ENCODE results near the gene CXCL11.
"Not testable (repeated sequence)": the region's sequence is repeated elsewhere in the genome, so short reads cannot be mapped to it uniquely, and the experiment has no call there.

The CXCL11 gene

DNA sequence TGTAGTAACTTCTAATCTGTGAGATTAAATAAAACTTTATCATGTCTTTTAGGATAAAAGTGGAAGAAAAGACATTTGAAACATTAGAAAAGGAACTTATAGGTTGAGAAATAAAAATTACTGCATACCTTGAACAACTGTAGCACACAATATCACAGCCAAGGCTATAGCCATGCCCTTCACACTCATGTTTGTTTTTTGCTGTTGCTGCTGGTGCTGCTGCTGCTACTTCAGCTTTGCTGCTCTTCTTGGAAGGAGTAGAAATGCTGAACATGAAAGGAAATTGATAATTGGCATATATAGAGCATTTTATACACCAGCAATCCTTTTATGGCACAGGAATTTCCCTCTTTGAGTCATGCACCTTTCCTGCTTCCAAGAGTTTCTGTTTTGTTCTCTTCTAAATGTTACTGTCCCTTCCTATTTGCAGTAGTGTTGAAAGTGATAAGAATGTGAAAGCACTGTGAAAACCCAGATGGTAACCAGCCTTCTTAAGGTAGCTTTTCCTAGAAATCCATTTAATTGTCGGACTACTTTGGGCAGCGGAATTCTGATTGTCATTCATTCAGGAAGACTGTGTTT, at the start of gene CXCL11:
Gene CXCL11 (minus strand): TSS at position 272 of the 582 bp plus-strand sequence. CDS start 83 bp downstream, at position 189.
- DNase-seq (ENCODE audit: low read depth in 2 of 2) = no peak

GRCh38 chr4:76084542-76084941, 48.7 kb upstream of the CXCL11 start:
- DNase-seq (ENCODE audit: low read depth in 2 of 2) = no peak

DNA sequence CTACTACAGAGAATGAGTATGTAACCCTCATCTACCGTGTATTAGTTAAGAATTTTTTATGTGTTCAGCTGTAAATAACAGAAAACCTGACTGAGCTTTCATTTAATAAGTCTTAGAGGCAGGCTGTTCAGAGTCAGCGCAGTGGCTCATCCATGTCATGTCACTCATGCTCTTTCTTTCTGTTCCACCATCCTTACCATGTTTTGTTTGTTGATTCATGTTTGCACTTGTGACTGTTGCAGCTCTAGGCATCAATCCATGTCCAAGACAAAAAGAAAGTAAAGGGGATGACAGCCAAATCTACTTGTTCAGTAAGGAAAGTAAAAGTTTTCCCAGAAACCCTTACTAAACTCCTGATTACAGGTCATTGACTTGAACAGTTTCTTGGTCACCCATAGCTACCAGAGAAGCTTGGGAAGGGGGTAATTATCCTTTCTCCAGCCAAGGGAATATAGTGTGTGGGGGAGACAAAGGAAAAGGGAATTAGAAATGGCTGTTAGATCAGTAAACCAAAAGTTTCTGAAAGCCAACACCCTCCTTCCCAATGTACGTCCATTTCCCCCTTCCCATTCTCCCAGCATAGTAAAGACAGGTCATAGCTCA, 47.6 kb upstream of the CXCL11 start:
- DNase-seq (ENCODE audit: low read depth in 2 of 2) = no peak

- no peak for DNase-seq (ENCODE audit: low read depth in 2 of 2)
Observed at GRCh38 chr4:76078033-76078613, 42.3 kb upstream of the CXCL11 start.

DNA sequence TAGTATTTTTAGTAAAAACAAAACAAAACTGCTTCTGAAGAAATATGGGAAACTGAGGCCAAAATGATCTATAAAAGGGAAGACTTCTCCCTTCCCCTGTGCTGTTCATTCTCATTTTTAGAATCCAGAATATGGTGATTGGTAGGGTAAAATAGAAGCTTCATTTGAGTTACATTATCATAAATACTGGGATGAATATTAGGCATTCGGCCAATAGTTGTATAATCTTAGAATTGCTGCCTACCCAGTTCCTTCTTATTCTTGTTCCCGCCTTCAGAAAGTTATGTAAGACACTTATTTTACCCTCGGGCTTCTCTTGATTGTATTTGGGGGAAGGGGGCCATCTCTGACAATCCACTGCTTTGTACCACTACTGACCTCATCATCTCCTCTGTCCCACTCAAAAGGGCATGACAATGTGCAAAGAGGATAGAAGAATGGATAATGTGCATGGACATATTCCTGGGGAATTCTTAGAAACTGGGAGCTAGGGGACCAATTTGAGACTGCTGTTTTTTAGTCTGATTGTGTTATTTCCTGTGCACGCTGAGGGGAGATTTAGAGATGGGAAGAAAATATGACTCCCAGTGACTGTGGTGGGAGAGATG, 39.2 kb upstream of the CXCL11 start:
- no peak for DNase-seq (ENCODE audit: low read depth in 2 of 2)

GRCh38 chr4:76074468-76074867, 38.6 kb upstream of the CXCL11 start, which contains the start of gene ART3:
Gene ART3, plus strand, starts transcription at chr4:76074709. Its CDS starts 1,181 bp downstream, at chr4:76075890.
- no peak for DNase-seq (ENCODE audit: low read depth in 2 of 2)

- DNase-seq (ENCODE audit: low read depth in 2 of 2) = no peak
Observed at GRCh38 chr4:76072760-76073159, 36.9 kb upstream of the CXCL11 start.

- peak; percentile 60 to 75 for DNase-seq (ENCODE audit: low read depth in 2 of 2)
Observed at GRCh38 chr4:76067652-76068286, 31.9 kb upstream of the CXCL11 start.

DNA sequence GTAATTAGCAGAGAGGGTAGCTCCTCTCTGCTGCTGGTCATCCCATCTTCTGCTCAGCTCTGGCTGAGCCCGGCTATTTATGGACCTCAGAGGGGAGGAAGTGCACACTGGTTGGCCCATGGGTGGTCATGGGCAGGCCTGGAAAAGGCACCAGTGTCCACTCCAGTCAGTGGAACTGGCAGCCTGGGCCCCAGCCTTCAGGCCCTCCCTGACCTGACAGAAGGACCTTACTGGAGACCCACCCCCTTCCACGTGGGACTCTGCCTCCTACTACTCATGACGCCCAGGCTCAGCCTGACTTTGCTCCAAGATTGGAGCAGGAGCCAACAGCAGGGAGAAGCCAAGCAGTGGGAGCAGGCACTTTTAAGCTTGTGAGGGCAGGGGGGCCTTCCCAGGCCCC, 30.7 kb upstream of the CXCL11 start:
- no peak for DNase-seq (ENCODE audit: low read depth in 2 of 2)

DNA sequence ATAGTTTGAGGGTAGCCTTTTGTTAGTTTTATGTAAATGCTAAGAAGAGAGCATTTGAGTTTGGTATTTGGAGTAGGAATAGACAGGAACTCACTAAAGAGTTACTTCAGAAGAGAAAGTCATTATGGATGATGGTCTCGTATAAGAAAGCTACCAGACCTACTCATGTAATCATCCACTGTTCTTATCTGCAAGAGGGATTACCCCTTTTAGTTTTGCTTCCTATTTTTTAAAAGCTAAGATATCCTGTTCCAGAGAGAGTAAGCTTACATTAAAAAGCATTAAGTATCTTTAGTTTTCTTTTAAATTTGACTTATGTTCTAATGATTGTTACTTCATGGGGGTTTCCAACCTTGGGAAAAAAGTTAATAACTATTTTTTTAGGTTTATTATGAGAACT, 26.1 kb upstream of the CXCL11 start:
- no peak for DNase-seq (ENCODE audit: low read depth in 2 of 2)

GRCh38 chr4:76061421-76061820, 25.6 kb upstream of the CXCL11 start:
- DNase-seq (ENCODE audit: low read depth in 2 of 2) = no peak

DNA sequence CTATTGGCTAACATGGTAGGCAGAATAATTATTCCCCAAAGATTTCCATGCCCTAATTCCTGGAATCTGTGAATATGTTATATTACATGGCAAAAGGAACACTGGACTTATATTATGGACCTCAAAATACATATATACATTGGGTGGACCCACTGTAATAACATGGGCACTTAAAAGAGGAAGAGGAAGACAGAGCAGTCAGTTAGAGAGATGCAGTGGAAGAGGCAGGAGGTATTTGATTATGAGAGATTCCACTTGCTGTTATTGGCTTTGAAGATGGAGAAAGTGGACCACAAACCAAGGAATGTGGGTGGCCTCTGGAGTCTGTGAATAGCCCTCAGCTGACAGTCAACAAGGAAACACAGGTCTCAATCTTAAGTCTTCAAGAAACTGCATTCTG, 24.6 kb upstream of the CXCL11 start:
- DNase-seq (ENCODE audit: low read depth in 2 of 2) = no peak

GRCh38 chr4:76059750-76060149, 23.9 kb upstream of the CXCL11 start:
- no peak for DNase-seq (ENCODE audit: low read depth in 2 of 2)

- DNase-seq (ENCODE audit: low read depth in 2 of 2) = no peak
Observed at GRCh38 chr4:76058888-76059426, 23.1 kb upstream of the CXCL11 start.

- DNase-seq (ENCODE audit: low read depth in 2 of 2) = no peak
Observed at GRCh38 chr4:76058302-76058701, 22.4 kb upstream of the CXCL11 start.

- DNase-seq (ENCODE audit: low read depth in 2 of 2) = no peak
Observed at GRCh38 chr4:76055421-76055820, 19.6 kb upstream of the CXCL11 start.

- peak in 1 of 2 donors; percentile 12 for DNase-seq (ENCODE audit: low read depth in 2 of 2)
Observed at GRCh38 chr4:76055016-76055415, 19.1 kb upstream of the CXCL11 start.

- no peak for DNase-seq (ENCODE audit: low read depth in 2 of 2)
Observed at GRCh38 chr4:76053730-76054129, 17.9 kb upstream of the CXCL11 start.

DNA sequence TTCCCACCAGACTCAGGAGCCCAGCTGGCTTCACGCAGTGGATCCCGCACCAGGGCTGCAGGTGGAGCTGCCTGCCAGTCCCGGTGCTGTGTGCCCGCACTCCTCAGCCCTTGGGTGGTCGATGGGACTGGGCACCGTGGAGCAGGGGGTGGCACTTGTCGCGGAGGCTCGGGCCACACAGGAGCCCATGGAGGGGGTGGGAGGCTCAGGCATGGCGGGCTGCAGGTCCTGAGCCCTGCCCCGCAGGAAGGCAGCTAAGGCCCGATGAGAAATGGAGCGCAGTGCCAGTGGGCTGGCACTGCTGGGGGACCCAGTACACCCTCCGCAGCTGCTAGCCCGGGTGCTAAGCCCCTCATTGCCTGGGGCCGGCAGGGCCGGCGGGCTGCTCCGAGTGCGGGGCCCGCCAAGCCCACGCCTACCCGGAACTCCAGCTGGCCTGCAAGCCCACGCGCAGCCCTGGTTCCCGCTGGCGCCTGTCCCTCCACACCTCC, 14.7 kb upstream of the CXCL11 start:
- not testable (repeated sequence) for DNase-seq (ENCODE audit: low read depth in 2 of 2)

DNA sequence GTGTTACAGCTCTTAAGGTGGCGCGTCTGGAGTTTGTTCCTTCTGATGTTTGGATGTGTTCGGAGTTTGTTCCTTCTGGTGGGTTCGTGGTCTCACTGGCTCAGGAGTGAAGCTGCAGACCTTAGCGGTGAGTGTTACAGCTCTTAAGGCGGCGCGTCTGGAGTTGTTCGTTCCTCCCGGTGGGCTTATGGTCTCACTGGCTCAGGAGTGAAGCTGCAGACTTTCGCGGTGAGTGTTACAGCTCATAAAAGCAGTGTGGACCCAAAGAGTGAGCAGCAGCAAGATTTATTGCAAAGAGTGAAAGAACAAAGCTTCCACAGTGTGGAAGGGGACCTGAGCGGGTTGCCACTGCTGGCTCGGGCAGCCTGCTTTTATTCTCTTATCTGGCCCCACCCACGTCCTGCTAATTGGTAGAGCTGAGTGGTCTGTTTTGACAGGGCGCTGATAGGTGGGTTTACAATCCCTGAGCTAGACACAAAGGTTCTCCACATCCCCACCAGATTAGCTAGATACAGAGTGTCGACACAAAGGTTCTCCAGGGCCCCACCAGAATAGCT, 14.1 kb upstream of the CXCL11 start:
- not testable (repeated sequence) for DNase-seq (ENCODE audit: low read depth in 2 of 2)

GRCh38 chr4:76044686-76045085, 8.8 kb upstream of the CXCL11 start:
- DNase-seq (ENCODE audit: low read depth in 2 of 2) = not testable (repeated sequence)

DNA sequence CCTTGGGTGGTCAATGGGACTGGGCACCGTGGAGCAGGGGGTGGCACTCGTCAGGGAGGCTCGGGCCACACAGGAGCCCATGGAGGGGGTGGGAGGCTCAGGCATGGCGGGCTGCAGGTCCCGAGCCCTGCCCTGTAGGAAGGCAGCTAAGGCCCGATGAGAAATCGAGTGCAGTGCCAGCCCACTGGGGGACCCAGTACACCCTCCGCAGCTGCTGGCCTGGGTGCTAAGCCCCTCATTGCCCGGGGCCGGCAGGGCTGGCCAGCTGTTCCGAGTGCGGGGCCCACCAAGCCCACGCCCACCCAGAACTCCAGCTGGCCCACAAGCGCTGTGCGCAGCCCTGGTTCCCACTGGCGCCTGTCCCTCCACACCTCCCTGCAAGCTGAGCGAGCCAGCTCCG, 7.4 kb upstream of the CXCL11 start:
- not testable (repeated sequence) for DNase-seq (ENCODE audit: low read depth in 2 of 2)

Data from activated CD4-positive, alpha-beta T cell treated with anti-CD3 and anti-CD28 coated beads for 24 hours (primary cell).